Measurements from ENCODE around the gene PPP1R37.

PPP1R37 gene

DNA sequence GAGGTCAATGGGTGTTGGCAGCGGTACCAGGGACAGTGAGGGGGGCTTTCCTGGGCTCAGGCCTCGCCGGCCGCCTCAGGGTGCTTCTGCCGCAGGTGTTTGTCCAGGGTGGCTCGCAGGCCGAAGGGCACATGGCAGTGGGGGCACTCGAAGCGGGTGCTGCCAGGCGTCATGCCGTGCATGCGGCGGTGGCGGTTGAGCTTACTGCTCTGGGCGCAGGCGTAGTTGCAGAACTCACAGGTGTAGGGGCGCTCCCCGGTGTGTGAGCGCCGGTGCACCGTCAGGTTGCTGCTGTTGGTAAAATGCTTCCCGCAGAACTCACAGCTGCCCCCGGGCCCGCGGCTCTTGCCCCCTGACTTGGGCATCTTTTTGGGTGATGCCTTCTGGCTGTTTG is 21.4 kb upstream of the PPP1R37 start:
- no peak for DNase-seq

GRCh38 chr19:45071969-45072790 is 20.8 kb upstream of the PPP1R37 start:
- DNase-seq, result no peak

DNA sequence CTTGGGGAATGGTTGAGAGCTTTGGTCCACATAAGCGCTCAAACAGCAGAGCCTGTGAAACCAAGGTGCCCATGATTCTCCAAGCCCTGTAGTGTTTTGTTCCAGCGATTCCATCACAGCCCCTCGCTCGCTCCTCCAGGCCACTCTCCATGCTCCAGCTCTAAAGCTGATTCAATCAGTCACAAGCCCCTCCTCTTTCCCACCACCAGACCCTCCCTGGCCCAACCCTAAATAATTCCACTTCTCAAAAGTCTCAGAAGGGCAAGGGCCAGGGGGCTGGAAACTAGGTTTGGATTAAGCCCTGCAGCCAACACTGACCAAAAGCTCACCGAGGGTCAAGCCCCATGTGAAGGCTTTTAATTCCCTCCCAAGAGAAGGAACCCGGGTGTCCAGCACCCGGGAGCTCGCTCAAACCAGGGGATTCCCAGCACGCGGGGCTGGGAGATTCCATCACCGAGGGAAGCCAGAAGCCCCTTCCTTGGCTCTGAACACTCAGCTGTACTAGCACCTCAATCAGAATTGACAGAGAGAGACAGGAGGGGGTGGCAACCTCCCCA is 18.2 kb upstream of the PPP1R37 start:
- no peak for DNase-seq

DNA sequence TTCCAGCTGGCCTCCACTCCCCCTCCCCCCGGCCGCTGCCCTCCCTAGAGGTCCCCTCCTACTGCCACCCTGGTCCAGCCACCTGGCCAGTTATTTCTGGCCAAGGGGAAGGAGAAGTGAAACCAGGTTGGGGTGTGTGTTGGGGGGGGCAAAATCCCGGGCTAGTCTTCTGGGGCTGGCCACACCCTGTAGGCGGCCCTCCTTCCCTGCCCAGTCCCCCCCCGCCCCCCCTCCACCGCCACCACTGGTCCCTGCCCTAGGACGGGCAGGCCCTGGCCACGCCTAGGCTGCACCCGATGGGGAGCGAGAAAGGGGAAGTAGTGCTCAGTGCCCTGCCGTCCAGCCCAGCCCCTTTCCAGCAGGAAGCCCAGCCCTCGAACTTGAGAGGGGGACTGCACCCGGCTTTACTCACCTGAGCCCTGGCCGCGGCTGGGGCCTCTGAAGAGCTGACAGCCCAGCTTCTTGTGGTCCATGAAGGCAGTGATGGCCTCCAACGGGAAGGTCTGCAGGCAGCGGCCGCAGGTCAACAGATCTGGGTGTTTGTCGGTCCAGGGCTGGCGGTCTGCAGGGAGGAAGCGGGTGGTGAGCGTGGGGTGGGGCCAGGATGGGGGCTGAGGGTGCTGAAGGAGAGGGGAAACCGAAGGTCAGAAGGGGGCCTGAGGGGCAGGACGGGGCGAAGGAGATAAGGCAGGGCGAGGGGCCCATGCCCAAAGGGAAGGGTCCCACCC is 17.5 kb upstream of the PPP1R37 start:
- peak; percentile 58 for DNase-seq

GRCh38 chr19:45076029-45076850 is 16.7 kb upstream of the PPP1R37 start, which contains the start of gene ZNF296:
ZNF296 (minus strand) TSS chr19:45076478; CDS start chr19:45076373, 105 bp downstream.
- DNase-seq, result peak; percentile 68

DNA sequence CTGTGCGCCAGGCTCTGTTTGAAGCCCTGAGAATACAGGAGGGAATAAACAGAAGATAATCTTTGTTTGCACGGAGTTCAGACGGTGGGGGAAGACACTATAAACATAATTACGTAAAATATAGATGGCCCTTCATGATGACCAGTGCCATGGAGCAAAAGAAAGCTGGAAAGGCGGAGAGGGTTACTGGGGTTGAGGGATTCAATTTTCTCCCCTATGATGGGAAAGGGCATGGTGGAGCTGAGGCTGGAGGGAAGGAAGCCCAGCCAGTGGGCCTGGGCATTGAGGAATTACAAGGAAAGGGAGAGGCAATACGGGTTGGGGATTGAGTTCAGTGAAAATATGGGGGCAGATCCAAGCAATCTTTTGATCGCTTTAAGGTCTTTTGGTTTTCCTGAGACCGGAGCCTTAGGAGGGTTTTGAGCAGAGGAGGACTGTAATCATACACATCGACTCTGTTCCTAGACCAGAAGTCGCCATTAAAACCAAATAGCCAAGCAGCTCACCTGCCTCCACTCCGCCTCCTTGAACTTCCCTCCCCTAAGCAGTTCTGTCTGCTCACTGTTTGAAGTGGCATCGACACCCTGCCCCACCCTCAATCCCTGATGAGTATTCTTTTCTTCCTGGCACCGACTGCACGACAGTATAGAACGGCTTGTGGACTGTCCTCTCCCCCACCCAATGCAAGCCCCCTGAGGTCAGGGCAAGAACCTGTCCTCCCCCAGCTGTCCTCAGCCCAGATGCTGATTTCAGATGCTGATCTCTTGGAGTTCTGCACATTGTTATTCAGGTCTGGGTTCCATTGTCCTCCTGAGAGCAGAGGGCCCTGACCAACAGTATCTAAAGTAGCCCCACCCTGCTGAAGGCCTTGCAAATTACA is 15.9 kb upstream of the PPP1R37 start:
- DNase-seq, result no peak

DNA sequence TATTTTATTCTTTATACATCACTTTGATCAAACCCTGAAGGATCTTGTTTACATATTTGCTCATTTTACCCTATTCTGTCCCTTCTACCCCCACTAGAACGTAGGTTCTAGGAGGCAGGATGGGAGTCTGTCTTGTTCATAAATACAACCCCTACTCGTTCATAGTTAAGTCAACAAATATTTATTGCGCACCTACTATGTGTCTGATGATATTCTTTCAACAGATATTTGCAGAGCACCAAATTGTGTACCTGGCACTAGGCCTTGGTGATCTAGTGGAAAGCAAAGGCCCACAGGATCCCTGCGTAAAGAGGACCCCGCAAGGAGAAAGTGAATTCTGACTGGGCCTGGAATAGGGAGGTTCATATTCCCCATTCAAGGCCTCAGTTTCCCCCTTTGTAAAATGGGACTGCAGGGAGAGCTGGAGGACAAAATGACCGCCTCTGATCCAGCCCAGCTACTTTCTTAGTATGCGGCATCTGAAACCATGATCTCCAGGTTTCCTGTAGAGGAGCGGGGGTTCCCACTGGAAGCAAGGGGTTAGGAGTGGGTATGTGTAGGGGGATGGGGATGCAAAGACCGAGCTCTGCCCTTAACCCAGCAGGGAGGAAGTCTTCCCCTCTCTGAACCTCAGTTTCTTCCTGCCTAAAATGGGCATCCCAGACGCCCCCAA is 14.5 kb upstream of the PPP1R37 start:
- no peak for DNase-seq

GRCh38 chr19:45079063-45079910 is 13.7 kb upstream of the PPP1R37 start, which contains the start of gene GEMIN7:
GEMIN7 (plus strand) TSS chr19:45079260; CDS start chr19:45090115, 10,855 bp downstream.
- DNase-seq, result peak; percentile 54

DNA sequence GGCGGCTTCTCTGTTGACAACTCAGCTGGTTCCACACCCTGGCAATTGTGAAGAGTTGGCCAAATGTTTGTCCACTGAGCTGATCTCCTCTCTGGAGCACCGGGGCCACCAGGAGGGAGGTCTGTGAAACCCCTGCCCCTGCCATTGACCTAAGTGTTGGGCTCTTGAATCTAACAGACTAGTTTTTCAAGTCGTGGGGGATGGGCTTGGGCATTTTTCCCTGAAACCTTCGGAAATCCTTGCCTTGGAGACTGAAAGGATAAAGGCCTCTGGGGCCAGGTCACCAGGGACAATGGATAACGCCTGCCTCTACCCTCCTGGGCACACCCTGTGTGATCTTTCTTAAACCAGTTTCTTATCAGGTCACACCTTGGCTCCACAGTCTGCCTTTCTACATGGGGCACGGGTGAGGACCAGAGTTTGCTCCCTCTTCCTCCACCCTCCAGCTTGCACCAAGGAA is 13.0 kb upstream of the PPP1R37 start:
- no peak for DNase-seq

DNA sequence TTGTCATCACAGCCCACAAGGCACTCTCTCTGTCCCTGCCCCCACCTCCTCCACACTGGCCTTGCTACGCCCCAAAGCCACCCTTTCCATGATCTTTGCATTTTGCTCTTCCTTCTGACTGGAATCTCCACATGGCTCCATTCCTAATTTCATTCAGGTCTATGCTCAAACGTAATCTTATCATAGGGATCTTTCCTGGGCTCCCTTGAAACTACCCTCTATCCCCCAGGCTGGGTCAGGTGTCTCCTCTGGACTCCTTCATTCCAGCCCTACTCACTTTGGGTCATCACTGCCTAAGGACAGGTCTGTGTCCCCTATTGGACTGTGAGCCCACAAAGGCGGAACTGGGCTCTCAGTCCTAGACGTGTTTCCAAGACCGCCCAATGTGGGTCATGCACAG is 10.8 kb upstream of the PPP1R37 start:
- DNase-seq, result no peak

- no peak for DNase-seq
Observed at GRCh38 chr19:45086480-45086879, 6.5 kb upstream of the PPP1R37 start.

DNA sequence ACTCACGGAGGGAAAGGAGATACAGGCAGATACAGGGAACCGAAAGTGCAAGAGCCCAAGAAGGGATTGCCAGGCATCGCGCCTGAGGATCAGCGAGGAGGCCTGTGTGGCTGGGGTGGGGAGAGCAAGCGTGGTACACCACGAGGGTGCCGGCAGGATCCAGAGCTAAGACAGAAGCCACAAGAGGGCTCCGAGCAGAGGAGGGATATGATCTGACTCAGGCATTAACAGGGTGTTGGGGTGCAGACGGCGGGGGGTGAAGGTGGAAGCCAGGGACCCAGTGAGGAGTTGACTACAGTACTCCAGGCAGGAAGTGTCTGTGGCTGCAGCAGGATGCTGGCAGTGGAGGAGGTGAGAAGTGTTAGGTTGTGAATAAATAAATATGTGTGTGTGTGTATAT is 5.4 kb upstream of the PPP1R37 start:
- DNase-seq, result no peak

GRCh38 chr19:45090034-45090433 is 2.9 kb upstream of the PPP1R37 start:
- no peak for DNase-seq

DNA sequence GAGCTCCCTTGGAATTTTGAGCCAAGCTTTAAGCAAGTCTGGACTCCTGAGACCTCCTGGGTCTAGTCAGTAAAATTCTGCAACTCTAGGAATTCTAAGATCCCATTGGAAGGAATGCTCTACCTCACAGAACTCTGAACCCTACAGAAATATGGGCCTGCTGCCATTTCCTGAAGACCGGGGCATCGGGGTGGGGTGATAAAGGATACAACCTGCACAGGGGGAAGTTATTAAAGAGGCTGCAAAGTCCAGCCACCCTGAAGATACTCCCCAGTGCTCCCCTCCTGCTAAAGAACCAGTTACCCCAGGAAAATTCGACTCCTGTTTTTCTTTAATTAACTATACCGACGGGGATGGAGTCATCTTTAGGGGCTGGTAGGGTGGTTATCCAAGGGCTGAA is 2.4 kb upstream of the PPP1R37 start:
- no peak for DNase-seq

DNA sequence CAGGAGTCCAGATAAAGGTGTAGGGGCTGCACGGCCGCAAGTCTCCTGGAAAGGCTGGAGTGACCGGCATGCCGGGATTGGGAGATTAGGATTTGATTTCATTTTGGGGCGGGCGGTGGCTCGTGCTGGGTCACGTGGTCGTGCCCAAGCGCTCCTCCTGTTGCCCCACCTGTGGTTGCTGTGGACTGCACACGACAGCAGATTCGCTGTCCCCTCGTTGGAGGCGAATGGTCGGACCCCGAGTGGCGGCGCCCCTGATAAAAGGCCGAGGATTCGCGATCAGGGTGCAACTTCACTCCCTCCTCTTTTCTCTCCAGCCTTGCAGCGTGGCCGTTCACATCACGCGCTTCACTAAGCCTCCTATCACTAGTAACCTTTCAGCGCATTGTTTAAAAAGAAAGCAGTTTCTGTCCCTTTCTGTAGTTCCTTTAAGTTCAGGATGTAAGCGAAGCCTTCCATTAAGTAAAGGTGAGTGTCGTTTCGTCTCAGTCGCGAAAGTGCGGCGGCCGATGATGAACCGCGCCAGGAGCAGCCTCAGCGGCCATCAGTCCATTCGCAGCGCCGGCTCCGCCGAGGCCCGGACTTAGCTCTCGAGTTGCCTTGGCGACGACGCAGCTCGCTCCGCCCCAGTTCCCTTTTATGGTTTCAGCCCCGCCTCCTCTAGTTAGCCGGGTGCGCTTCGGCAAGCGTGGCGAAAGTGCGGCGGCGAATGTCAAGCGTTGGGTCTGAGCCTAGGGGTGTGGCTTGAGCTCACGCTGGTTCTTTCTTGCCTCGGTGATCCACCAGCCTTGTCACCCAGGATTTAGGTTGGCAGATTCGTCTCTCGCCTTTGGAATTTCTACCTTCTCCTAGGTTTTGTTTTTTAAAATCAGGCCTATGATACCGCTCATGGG is 1.7 kb upstream of the PPP1R37 start:
- peak; percentile 98 for DNase-seq

GRCh38 chr19:45094137-45094536 is 1.2 kb downstream of the PPP1R37 start:
- DNase-seq, result no peak

DNA sequence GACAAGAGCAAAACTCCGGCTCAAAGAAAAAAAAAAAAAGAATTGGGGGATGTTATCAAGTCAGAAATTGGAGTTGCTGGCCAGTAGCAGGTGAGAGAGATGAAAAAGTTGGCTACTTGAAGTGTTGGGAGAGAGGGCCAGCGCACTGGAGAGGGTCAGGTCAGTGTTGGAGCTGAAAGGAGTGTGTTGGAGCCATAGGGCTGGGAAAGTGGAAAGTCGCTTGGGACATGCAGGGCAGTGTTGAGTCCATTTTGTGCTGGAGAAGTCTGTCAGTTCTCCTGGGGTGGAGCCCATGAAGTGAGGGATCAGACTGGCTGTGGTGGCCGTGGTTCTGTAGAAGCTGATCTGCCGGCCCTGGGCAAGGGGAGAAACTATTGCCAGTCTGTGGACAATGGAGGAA is 1.7 kb downstream of the PPP1R37 start:
- DNase-seq, result no peak

GRCh38 chr19:45095496-45096413 is 2.8 kb downstream of the PPP1R37 start:
- DNase-seq, result no peak
